Measurements from ENCODE around the gene VPREB3.
"Not testable (repeated sequence)": the region's sequence is repeated elsewhere in the genome, so short reads cannot be mapped to it uniquely, and the experiment has no call there.

The VPREB3 gene

GRCh38 chr22:23763954-23764353 is 9.7 kb upstream of the VPREB3 start:
- no peak for FAIRE-seq

GRCh38 chr22:23763579-23763945 is 9.3 kb upstream of the VPREB3 start:
- no peak for FAIRE-seq

GRCh38 chr22:23762842-23763578 is 8.8 kb upstream of the VPREB3 start, which contains the start of gene C22orf15:
C22orf15 (plus strand) TSS chr22:23762990; CDS start chr22:23763307, 317 bp downstream.
- FAIRE-seq, result no peak

DNA sequence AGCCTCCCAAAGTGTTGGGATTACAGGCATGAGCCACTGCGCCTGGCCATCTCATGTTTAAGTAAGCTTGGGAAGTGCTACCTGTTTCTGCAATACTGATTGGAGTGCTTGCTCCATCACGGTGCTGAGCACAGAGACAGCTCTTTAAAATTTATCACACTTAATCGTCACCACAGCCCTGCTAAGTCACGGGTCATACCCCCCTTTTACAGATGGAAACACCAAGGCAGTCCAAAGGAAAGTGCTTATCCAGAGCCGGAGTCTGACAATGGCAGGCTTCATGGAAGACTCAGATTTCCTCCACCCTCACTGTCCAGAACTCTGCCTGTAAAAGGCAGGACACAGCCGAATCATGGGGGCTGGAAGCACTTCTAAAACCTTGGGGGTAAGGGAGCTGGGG is 5.8 kb upstream of the VPREB3 start:
- FAIRE-seq, result no peak

GRCh38 chr22:23759566-23759965 is 5.3 kb upstream of the VPREB3 start:
- no peak for FAIRE-seq

GRCh38 chr22:23756891-23757290 is 2.7 kb upstream of the VPREB3 start:
- FAIRE-seq, result no peak

- FAIRE-seq, result no peak
Measured at GRCh38 chr22:23755711-23756110, 1.5 kb upstream of the VPREB3 start.

DNA sequence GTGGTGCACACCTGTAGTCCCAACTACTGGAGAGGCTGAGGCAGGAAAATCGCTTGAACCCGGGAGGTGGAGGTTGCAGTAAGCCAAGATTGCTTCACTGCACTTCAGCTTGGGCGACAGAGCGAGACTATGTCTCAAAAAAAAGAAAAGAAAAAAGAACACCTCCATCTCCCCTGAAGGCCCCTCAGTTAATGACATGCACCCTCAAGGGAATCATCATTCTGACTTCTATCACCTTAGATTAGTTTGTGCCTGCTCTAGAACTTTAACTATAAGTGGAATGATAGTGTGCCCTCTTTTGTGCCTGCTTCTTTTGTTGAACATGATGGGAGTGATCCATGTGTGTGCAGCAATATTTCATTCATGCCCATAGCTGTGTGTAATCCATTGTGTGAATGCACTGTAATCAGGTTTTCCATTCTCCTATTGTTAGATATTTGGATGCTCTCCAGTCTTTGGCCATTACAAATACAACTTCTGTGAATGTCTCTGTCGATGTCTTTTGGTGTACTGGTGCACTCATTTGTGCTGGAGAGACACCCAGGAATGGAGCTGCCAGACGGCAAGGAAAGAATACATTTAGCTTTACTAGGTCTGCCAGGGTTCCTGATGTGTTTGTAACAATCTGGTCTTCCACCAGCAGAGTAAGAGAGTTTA is 883 bp upstream of the VPREB3 start:
- no peak for FAIRE-seq

- no peak for FAIRE-seq
Measured at GRCh38 chr22:23753385-23753784, 840 bp downstream of the VPREB3 start.

DNA sequence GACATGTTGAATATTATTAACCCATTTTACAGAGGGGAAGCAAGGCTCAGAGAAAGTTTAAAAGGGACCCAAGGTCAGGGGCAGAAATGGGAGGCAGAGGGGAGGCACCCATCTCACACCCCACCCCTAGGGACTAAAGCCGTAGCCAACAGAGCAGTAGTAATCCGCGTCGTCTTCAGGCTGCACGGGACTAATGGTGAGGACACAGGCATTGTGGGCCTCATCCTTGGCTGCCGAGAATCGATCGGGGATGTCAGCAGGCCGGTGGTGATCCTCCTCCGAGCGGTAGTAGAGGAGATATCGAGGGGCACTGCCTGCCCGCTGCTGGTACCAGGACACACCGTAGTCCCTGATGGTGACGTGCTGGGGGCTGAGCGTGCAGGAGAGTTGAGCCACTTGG is 1.5 kb downstream of the VPREB3 start:
- no peak for FAIRE-seq

GRCh38 chr22:23752090-23752691 is 2.0 kb downstream of the VPREB3 start:
- no peak for FAIRE-seq

- no peak for FAIRE-seq
Measured at GRCh38 chr22:23751441-23751996, 2.7 kb downstream of the VPREB3 start.

DNA sequence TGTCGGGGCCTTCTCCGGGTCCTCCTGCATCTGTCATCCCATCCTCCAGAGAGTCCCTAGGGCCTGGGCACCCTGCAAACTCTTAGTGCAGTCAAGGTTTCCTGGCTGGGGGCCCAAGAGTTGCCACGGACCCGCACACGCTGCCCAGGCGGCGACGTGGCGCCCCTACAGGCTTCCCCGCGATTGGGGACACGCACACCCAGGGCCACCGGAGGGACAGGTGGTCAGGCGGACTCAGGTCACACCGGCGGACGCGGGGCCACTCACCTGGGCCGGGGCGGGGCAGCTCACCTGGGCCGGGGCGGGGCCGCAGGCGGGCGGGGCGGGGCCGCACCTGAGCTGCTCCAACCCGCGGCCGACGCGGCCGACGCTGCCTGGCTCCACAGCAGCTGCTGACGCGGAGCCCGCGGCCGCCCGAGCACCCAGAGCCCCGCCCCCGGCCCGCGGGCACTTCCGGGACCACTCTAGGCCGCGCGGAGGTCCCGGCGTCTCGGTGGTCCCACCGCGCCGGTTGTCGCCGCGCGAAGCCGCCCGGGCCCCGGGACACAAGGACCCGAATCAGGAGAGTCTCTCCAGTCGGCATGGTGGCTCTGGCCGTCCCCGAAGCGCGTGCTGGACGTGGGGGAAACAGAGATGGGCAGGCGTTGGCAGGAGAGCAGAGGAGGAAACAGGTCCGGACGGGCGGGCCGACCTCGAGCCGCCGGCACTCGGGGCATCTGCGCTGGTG is 3.3 kb downstream of the VPREB3 start, which contains the start of gene ZNF70:
ZNF70 (minus strand) TSS at position 399 of the 727 bp plus-strand sequence. CDS start 5,972 bp downstream, outside the sequence.
- no peak for FAIRE-seq

GRCh38 chr22:23750367-23750713 is 3.9 kb downstream of the VPREB3 start:
- no peak for FAIRE-seq

DNA sequence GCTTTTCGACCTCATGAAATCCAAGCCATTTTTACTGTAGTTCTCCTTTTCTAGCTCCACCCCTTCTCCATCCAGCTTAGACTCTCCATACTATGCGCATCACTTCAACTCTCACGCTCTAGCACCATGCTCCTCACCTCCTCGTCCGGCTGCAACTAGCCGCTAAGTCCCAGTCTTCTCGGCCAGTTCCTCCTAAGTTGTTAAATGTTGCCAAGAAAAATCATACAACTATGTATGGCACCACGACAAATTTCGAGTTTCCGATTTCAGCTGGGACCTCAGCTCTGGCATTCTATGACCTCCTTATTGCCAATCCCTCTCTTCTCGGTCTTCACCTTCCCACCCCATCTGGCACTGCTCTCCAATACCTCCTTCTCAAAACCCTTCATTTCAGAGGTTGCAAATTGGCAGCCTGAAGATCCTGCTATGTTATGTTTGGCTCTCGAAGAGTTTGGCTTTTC is 4.4 kb downstream of the VPREB3 start:
- FAIRE-seq, result no peak

GRCh38 chr22:23745791-23746190 is 8.4 kb downstream of the VPREB3 start:
- FAIRE-seq, result no peak

DNA sequence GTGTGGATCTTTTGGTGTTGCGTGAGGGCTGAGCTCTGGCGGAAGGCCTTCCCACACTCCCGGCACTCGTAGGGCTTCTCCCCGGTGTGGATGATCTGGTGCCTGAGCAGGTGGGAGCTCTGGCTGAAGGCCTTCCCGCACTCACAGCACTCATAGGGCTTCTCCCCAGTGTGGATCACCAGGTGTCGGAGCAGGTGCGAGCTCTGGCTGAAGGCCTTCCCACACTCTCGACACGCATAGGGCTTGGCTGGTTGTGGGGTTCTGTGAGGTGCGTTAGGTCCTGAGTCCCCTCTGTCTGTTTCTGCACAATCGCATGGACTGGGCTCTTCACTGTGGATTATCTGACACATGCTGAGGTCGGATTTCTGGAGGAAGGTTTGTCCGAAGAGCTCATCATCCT is 9.7 kb downstream of the VPREB3 start:
- no peak for FAIRE-seq

DNA sequence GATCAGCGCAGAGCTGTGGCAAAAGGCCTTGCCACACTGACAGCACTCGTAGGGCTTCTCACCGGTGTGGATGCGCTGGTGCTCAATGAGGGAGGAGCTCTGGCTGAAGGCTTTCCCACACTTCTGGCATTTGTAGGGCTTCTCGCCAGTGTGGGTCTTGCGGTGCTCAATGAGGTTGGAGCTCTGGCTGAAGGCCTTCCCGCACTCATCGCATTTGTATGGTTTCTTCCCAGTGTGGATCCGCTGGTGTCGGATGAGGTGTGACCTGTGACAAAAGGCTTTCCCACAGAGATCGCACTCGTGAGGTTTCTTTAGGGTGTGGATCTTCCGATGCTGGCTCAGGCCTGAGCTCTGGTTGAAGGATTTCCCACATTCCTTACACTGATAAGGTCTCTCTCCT is 10.2 kb downstream of the VPREB3 start:
- FAIRE-seq, result no peak

GRCh38 chr22:23743303-23743705 is 10.9 kb downstream of the VPREB3 start:
- no peak for FAIRE-seq

- no peak for FAIRE-seq
Measured at GRCh38 chr22:23742505-23743264, 11.5 kb downstream of the VPREB3 start.

GRCh38 chr22:23737696-23738095 is 16.5 kb downstream of the VPREB3 start:
- no peak for FAIRE-seq

DNA sequence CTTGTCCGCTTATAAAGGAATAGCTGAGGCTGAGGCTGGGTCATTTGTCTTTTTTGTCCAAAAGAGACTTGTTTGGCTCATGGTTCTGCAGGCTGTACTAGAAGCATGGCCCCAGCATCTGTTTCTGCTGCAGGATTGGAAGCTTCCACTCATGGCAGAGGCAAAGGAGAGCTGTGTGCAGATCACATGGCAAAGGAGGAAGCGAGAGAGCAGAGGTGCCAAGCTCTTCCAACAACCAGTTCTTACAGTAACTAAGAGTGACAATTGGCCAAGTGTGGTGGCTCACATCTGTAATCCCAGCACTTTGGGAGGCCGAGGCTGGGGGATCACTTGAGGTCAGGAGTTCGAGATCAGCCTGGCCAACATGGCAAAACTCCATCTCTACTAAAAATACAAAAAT is 26.1 kb downstream of the VPREB3 start:
- FAIRE-seq, result not testable (repeated sequence)
